Breast epithelium (tissue), 3 donors: ENCODE data around the gene KCNE3.

Experiments
- CTCF ChIP-seq, 3 donors: fragments of 450-650 bp; IDR thresholded peaks; one replicate each; pipeline ENCODE4 v1.5.1; 2016 to 2017; ENCODE audit warnings: antibody characterized with exemption in 3 of 3, mild to moderate bottlenecking in 3 of 3, moderate library complexity in 3 of 3
- POLR2A ChIP-seq: fragments of 450-650 bp; IDR thresholded peaks from one replicate; pipeline ENCODE4 v1.6.1; 2016; ENCODE audit warnings: antibody characterized with exemption, mild to moderate bottlenecking, moderate library complexity
- POLR2AphosphoS5 ChIP-seq, 3 donors: sonication (generic); formaldehyde crosslinking; IDR thresholded peaks; one replicate each; pipeline ENCODE4 v1.6.1; 2017; ENCODE audit warnings: antibody characterized with exemption in 3 of 3

GRCh38 chr11:74429205-74429604 is 38.1 kb downstream of the KCNE3 start:
- TF ChIP-seq CTCF (IDR thresholded peaks at IDR 0.05): no peak
- no peak for TF ChIP-seq POLR2A
- TF ChIP-seq POLR2AphosphoS5 (IDR thresholded peaks at IDR 0.05): no peak
